Astrocyte (in vitro differentiated cells and primary cell): Measurements from ENCODE around the gene ATRIP. TPM values are rescaled to one million over a fixed set of nuclear protein-coding genes. Genes with fewer than 3 reads are reported as not detected.

Source experiments
- DNase-seq: peaks from one replicate; pipeline ENCODE4 v3.0.0-alpha.2; 2010; ENCODE audit warnings: low read depth
- FAIRE-seq: peaks from 2 replicates; lab custom pipeline; 2011; peaks lifted over from hg19 to GRCh38; lab: Jason Lieb, UNC
- H2AFZ ChIP-seq: 2 replicates; pipeline ENCODE4 v1.6.0; 2012; ENCODE audit warnings: low read depth, low read length, inconsistent platforms
- H3K27ac ChIP-seq: 2 replicates; pipeline ENCODE4 v1.5.1; 2011; ENCODE audit warnings: low read depth, low read length, inconsistent platforms
- H3K27me3 ChIP-seq: 2 replicates; pipeline ENCODE4 v1.6.0; 2011; ENCODE audit warnings: low read length, inconsistent platforms; ENCODE audit not compliant: insufficient read depth
- H3K36me3 ChIP-seq: 2 replicates; pipeline ENCODE4 v1.5.1; 2011; ENCODE audit warnings: low read length, inconsistent platforms; ENCODE audit not compliant: insufficient read depth
- H3K4me1 ChIP-seq: 2 replicates; pipeline ENCODE4 v1.5.1; 2011; ENCODE audit warnings: low read length, inconsistent platforms; ENCODE audit not compliant: insufficient read depth
- H3K4me2 ChIP-seq: 2 replicates; pipeline ENCODE4 v1.6.0; 2012; ENCODE audit warnings: low read length, inconsistent platforms
- H3K4me3 ChIP-seq: 2 replicates; pipeline ENCODE4 v1.5.1; 2011; ENCODE audit warnings: low read depth, mild to moderate bottlenecking, low read length, inconsistent platforms; ENCODE audit not compliant: insufficient read depth
- H3K79me2 ChIP-seq: 2 replicates; pipeline ENCODE4 v1.6.0; 2012; ENCODE audit warnings: mild to moderate bottlenecking, low read length, inconsistent platforms; ENCODE audit not compliant: insufficient read depth
- H3K9ac ChIP-seq: 2 replicates; pipeline ENCODE4 v1.6.0; 2012; ENCODE audit warnings: mild to moderate bottlenecking, low read length, inconsistent platforms
- H3K9me3 ChIP-seq: 2 replicates; pipeline ENCODE4 v1.5.1; 2012; ENCODE audit warnings: low read depth, mild to moderate bottlenecking, low read length, inconsistent platforms; ENCODE audit not compliant: insufficient read depth
- H4K20me1 ChIP-seq: 2 replicates; pipeline ENCODE4 v1.6.0; 2012; ENCODE audit warnings: low read length, inconsistent platforms; ENCODE audit not compliant: insufficient read depth
- H3K27ac Mint-ChIP-seq: one replicate; pipeline ENCODE4 v1.8.0; 2021; ENCODE audit warnings: mild to moderate bottlenecking, mixed read lengths; ENCODE audit not compliant: unreplicated experiment
- H3K27me3 Mint-ChIP-seq: one replicate; pipeline ENCODE4 v1.8.0; 2021; ENCODE audit warnings: low read depth, mixed read lengths; ENCODE audit not compliant: unreplicated experiment
- H3K36me3 Mint-ChIP-seq: one replicate; pipeline ENCODE4 v1.8.0; 2021; ENCODE audit warnings: low read depth, mixed read lengths; ENCODE audit not compliant: unreplicated experiment
- H3K4me1 Mint-ChIP-seq: one replicate; pipeline ENCODE4 v1.8.0; 2021; ENCODE audit warnings: low read depth, mixed read lengths; ENCODE audit not compliant: unreplicated experiment
- H3K4me3 Mint-ChIP-seq: one replicate; pipeline ENCODE4 v1.8.0; 2021; ENCODE audit warnings: mild to moderate bottlenecking, moderate library complexity, mixed read lengths; ENCODE audit not compliant: unreplicated experiment
- H3K9me3 Mint-ChIP-seq: one replicate; pipeline ENCODE4 v1.8.0; 2021; ENCODE audit warnings: mild to moderate bottlenecking, mixed read lengths; ENCODE audit not compliant: unreplicated experiment
- CTCF ChIP-seq: IDR thresholded peaks from 2 replicates; pipeline ENCODE4 v1.5.1; 2011; ENCODE audit warnings: low read depth, mild to moderate bottlenecking, inconsistent platforms, low read length, moderate library complexity; ENCODE audit not compliant: insufficient read depth
- EZH2 ChIP-seq: IDR thresholded peaks from 2 replicates; pipeline ENCODE4 v1.6.1; 2012; ENCODE audit warnings: mild to moderate bottlenecking, low read length, inconsistent platforms; ENCODE audit not compliant: insufficient read depth
- total RNA-seq: library from RNA; stranded (reverse); gene quantifications from 2 replicates; pipeline ENCODE4 v1.2.1, GENCODE V29; 2021

ATRIP gene
- total RNA-seq, 1 donor from 2014 or later: 6.2 TPM

DNA sequence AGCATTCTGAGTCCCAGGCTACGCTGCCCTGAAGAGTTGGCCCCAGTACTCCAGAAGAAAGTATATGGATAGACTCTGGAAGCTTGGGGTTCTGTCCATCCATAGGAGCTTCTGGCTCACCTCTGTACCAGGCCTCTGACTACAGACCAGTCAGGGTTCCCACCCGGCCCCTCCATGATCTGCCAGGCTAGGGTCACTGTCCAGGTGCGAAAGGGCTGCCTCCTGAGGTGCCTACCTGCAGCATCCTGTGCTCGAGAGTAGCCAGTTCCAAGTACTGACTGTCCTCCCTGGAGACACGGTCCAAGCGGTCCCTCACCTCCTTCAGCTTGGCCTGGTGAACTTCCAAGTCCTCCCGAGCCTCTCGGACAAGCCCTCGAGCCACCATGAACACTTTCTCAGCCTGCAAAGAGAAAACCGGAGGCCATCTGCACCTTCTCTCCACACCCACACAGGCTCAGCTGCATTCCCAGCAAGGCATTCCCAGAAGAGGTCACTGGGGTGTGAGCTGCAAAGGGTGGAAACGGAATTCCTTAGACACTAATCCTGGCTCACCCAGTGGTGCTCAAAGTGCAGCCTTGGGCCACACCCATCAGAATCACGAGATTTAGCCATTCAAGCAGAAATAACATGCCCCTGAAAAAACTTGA is 12.9 kb upstream of the ATRIP start:
- Histone ChIP-seq H3K79me2 (peaks cover under 1% of the 10 kb centered on the region), H4K20me1 (peaks cover 4% of the 10 kb centered on the region), H3K9me3 (no peaks in the 10 kb centered on the region), H3K27me3 (no peaks in the 10 kb centered on the region), H3K9ac (no peak overlapping the region), H2AFZ (no peak overlapping the region), H3K36me3 (peaks cover 7% of the 10 kb centered on the region), H3K4me2 (peak overlapping the region; percentile 53), H3K27ac (no peak overlapping the region), H3K4me1 (peaks cover 28% of the 10 kb centered on the region), H3K4me3 (no peak overlapping the region)
- H3K4me3 Mint-ChIP-seq: no peak overlapping the region
- FAIRE-seq (no peak), DNase-seq (peak; percentile 81)
- H3K4me1 Mint-ChIP-seq: peaks cover 26% of the 10 kb centered on the region
- no peaks in the 10 kb centered on the region for H3K9me3 Mint-ChIP-seq
- TF ChIP-seq CTCF (no peak), EZH2 (no peak)
- H3K36me3 Mint-ChIP-seq: peaks cover 6% of the 10 kb centered on the region
- peak overlapping the region; percentile 68 for H3K27ac Mint-ChIP-seq
- H3K27me3 Mint-ChIP-seq: no peaks in the 10 kb centered on the region

DNA sequence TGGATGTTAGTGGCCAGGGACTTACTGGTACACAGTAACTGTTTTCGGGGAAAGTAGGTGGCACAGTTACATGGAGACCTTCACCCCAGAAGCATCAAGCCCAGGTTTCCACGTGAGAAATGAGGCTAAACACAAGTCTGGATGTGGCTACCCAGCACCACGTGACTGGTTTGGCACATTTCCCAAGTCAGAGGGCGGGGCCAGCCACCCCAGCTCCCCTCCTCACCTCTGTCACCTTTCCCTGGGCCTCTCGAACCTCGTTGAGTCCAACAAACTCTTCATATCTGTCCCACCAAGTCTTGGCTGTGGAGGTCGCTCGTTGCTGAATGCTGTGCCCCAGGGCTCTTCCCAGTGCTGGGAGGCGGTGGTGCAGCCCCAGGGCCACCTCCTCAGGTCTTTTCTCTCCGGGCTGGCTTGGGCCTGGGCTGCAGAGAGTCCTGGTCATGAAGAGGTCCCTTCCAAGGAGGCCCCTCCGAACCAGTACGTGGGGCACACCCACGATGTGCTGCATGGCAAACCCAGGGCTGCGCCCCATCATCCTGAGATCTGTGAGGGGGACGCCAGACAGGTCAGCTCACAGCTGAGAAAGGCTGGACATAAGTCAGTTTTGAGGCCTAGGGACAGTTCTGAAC is 11.8 kb upstream of the ATRIP start:
- Histone ChIP-seq H3K4me3 (no peak overlapping the region), H3K27me3 (no peaks in the 10 kb centered on the region), H3K4me2 (no peak overlapping the region), H3K79me2 (peaks cover 4% of the 10 kb centered on the region), H3K27ac (no peak overlapping the region), H3K36me3 (peaks cover 7% of the 10 kb centered on the region), H2AFZ (no peak overlapping the region), H3K9ac (peak overlapping the region; percentile 12), H3K4me1 (peaks cover 26% of the 10 kb centered on the region), H3K9me3 (no peaks in the 10 kb centered on the region), H4K20me1 (peaks cover 4% of the 10 kb centered on the region)
- Mint-ChIP-seq H3K36me3 (peaks cover 6% of the 10 kb centered on the region), H3K27ac (no peak overlapping the region), H3K4me1 (peaks cover 30% of the 10 kb centered on the region), H3K9me3 (no peaks in the 10 kb centered on the region), H3K27me3 (no peaks in the 10 kb centered on the region), H3K4me3 (no peak overlapping the region)
- FAIRE-seq (no peak), DNase-seq (no peak)
- TF ChIP-seq EZH2 (no peak), CTCF (no peak)

DNA sequence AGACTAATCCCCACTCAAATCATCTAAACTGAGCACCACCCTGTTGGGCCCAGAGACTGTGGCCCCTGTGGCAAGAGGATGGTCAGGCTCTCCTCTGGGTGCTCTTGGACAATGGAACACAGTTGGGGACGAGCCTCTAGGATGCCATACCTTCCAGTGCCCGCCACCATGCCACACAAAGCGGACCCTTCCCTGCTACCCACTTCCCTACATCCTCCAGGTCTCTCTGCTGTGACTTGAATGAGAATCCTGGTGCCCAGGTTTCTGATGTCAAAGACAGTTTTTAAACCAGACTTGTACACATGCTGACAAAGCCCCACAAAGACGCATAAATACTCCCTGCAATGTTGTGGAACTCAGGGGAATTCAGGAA is 11.3 kb upstream of the ATRIP start:
- H3K9ac ChIP-seq: no peak overlapping the region
- H3K4me3 ChIP-seq: no peak overlapping the region
- no peak for DNase-seq
- H3K4me1 ChIP-seq: peaks cover 21% of the 10 kb centered on the region
- H3K27me3 ChIP-seq: no peaks in the 10 kb centered on the region
- H3K4me2 ChIP-seq: no peak overlapping the region
- TF ChIP-seq EZH2: no peak
- no peak for TF ChIP-seq CTCF
- peaks cover 7% of the 10 kb centered on the region for H3K36me3 ChIP-seq
- FAIRE-seq: no peak
- H2AFZ ChIP-seq: no peak overlapping the region
- peaks cover 33% of the 10 kb centered on the region for H3K4me1 Mint-ChIP-seq
- H3K4me3 Mint-ChIP-seq: no peak overlapping the region
- no peaks in the 10 kb centered on the region for H3K9me3 Mint-ChIP-seq
- H3K9me3 ChIP-seq: no peaks in the 10 kb centered on the region
- H3K27ac Mint-ChIP-seq: no peak overlapping the region
- H4K20me1 ChIP-seq: peaks cover 4% of the 10 kb centered on the region
- H3K27ac ChIP-seq: no peak overlapping the region
- H3K27me3 Mint-ChIP-seq: no peaks in the 10 kb centered on the region
- H3K36me3 Mint-ChIP-seq: peaks cover 7% of the 10 kb centered on the region
- H3K79me2 ChIP-seq: peaks cover 9% of the 10 kb centered on the region
